HG03139 (cell line): ENCODE data around the gene LRRC43.
"Not testable (repeated sequence)": the region's sequence is repeated elsewhere in the genome, so short reads cannot be mapped to it uniquely, and the experiment has no call there.

Experiments used
- ATAC-seq: cut with Tn5 transposase; IDR thresholded peaks from one replicate; pipeline ENCODE4 v1.9.1; 2021; ENCODE audit not compliant: unreplicated experiment

The LRRC43 gene

DNA sequence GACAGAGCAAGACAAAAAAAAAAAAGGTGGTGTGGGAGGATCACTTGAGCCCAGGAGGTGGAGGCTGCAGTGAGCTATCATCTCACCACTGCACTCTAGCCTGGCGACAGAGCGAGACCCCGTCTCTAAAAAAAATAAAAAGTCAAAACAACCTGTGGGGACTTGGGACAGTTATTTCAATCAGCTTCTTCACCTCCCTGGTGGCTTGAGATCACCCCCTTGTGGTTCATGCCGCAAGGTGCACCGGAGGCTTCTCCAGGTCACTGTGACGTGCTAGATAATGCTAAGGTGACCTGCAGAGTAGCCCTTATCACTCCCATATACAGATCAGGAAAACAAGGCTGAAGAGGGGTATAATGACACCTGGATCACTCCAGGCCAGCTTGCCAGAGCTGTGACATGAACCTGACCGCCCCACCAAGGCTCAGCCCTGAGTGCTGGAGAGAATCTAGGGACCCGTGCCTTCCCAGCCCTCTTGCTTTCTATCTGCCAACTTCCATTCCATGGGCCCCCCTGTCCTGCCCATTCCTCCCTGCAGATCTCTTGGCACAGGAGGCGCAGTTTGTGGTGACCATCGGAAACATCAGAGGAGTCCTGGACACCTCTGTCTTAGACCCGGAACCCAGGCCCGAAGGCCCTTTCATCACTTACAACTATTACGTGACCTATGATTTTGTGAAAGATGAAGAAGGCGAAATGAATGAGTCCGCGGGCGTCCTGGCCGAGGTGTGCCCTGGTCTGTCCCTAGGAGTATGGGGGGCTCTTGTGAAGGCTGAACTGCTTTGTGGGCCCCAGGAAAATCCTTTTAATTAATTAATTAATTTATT, 8.1 kb downstream of the LRRC43 start:
- no peak for ATAC-seq

DNA sequence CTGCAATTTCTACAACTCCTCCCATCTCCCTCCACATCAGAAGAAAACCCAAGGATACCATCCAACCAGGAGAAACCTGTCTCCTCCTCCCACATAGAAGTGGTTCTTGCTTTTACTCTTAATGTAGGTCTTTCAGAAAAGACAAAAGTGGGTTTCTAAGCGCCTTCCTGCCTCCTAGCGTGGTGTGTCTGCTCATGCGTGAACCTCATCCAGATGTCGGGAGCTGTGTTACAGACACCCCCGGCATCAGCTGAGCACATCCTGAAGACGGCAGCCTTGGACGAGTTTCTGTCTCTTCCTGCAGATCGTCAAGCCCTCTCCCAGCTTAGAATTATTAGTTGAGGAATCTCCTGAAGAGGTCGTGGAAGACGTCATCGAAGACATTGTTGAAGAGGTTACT, 9.5 kb downstream of the LRRC43 start:
- ATAC-seq: no peak

DNA sequence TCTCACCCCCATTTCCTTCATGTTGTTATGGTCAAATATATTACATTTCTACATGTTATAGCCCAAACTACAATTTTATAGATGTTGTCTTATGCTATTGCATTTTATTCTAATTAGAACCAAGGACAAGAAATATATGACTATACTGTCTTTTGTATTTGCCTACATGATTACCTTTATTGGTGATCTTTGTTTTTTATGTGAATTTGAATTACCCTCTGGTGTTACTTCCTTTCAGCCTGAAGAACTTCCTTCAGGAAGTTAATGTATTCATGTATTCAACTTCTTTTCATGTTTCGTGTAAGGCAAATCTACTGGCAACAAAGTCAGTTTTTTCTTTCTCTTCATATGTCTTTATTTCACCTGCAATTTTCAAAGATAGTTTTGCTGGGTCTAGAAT, 11.9 kb downstream of the LRRC43 start:
- ATAC-seq: no peak

DNA sequence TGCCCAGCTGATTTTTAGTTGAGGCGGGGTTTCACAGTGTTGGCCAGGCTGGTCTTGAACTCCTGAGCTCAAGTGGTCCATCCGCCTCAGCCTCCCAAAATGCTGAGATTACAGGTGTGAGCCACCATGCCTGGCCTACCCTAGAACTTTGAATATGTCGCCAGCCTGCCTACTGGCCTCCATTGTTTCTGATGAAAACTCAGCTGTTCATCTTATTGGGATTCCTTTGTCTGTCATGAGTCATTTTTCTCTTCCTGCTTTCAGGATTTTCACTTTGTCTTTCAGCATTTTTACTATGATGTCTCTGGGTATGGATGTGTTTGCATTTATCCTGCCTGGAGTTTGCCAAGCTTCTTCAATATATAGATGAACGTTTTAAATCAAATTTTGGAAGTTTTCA, 12.5 kb downstream of the LRRC43 start:
- ATAC-seq: no peak

- ATAC-seq: no peak
Observed at GRCh38 chr12:122197612-122197966, 14.7 kb downstream of the LRRC43 start.

DNA sequence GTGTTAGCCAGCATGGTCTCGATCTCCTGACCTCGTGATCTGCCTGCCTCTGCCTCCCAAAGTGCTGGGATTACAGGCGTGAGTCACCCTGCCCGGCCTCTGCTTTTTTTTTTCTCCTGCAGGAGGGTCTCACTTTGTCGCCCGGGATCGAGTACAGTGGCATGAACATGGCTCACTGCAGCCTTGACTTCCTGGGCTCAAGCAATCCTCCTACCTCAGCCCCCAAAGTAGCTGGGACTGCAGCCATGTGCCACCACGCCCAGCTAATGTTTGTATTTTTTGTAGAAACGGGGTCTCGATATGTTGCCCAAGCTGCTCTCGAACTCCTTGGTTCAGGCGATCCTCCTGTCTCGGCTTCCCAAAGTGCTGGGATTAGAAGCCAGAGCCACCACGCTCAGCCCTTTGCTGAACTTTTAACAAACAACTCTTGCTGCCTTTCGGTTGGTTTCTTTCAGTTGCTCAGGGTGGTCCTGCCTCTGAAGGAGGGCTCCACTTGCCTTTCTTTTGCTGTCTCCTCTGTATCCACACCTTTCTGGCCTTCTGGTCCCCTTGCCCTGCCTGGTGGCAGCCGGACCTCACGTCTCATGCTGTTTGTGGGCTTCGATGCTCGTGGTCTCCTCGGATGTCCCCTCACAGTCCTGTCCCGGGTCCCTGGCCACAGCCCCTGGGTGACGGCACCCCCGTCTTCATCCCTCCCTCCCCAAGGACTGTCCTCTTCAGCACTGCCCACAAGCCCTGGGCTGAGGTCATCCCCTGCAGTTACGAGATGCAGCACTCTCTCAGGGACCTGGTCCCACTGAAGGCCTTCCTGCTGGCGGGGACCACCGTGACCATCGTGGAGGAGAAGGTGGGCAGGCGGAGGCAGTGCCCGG, 16.8 kb downstream of the LRRC43 start:
- no peak for ATAC-seq

GRCh38 chr12:122200541-122201175, 17.7 kb downstream of the LRRC43 start:
- no peak for ATAC-seq

DNA sequence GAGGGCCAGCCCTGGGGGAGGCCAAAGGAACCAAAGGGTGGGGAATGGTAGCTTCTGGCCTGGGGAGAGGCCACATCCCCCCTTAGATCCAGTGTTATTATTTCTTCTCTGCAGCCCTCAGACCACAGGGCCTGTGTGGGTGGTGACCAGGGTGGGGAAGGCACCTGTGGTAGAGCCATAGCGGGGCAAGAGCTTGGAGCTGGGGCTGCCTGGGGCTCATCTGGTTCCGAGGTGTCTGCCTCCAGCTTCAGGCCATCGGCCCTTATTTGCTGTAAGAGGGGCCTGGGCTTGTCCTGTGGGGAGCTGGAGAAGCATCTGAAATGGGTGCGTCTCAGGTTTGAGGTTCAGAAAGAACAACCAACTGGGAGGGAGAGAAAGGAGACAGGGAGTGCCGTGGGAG, 18.5 kb downstream of the LRRC43 start:
- ATAC-seq: no peak

- ATAC-seq: no peak
Observed at GRCh38 chr12:122202017-122202416, 19.1 kb downstream of the LRRC43 start.

DNA sequence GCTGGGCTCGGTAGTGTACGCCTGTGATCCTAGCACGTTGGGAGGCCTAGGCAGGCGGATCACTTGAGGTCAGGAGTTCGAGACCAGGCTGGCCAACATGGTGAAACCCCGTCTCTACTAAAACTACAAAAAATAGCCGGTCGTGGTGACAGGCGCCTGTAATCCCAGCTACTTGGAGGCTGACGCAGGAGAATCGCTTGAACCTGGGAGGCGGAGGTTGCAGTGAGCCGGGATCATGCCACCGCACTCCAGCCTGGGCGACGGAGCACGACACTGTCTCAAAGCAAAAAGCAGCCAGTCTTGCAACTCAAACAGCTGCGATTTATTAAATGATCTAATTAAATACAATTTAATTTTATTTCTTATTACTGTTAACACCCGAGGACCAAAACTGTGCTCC, 19.9 kb downstream of the LRRC43 start:
- ATAC-seq: not testable (repeated sequence)

DNA sequence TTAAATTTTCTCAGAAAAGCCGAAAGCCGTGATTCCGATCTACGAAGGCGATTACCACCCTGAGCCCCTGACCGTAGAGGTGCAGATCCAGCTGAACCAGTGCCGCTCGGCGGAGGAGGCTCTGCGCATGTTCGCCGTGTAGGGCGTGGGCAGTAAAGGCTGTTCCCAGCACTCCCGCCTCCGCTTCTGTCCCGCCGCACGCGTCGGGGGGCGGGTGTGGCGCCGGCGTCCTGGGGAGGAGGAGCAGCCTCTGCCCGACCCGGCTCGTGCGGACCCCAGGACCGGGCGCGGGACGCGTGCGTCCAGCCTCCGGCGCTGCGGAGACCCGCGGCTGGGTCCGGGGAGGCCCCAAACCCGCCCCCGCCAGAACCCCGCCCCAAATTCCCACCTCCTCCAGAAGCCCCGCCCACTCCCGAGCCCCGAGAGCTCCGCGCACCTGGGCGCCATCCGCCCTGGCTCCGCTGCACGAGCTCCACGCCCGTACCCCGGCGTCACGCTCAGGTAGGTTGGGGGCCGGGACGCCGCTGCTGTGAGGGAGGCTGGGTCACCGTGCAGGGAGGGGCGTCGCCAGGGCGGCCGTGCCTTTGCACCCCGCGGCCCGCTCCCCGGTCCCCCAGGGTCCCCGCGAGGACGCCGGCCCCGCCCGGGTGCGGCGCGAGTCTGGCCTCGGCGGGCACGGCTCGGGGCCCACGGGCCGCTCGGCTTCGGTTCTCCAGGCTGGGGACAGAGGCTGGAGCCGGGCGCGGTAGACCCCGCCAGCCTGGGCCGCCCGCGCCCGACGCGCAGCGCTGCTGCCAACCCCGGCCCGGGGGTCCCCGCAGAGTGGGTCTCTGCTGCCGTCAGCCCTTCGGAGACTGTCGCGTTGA, 20.6 kb downstream of the LRRC43 start, which contains the start of gene B3GNT4:
Gene B3GNT4, plus strand, starts transcription at position 409 of the 866 bp plus-strand sequence. CDS start 910 bp downstream, outside the sequence.
- no peak for ATAC-seq

DNA sequence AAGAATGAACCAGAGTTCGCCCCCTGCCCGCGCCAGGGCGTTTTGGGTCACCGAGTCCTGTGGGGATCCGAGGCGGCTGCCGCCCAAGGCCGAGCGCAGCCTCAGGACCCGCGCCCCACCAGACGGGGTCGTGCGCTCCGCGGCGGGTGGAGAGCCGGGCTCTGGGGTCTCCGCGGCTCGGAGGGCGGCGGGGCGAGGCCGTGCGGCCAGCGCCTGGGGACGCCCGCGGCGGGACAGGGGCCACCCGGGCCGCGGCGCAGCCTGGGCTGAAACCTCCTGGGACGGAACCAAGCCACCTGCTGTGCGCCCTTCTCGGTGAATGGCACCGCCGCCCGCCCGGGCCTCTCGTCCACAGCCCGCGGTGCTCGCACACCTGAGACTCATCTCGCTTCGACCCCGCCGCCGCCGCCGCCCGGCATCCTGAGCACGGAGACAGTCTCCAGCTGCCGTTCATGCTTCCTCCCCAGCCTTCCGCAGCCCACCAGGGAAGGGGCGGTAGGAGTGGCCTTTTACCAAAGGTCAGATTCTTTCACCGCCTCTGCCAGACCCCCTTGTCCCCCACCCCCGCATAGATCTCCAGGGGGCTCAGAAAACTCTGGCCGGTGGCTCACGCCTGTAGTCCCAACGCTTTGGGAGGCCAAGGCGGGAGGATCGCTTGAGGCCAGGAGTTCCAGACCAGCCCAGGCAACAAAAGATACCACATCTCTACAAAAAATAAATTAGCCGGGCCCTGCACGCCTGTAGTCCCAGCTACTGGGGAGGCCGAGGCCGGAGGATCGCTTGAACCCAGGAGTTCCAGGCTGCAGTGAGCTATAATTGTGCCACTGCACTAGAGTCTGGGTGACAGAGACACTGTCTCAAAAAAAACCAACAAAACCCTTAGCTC, 21.5 kb downstream of the LRRC43 start:
- no peak for ATAC-seq

DNA sequence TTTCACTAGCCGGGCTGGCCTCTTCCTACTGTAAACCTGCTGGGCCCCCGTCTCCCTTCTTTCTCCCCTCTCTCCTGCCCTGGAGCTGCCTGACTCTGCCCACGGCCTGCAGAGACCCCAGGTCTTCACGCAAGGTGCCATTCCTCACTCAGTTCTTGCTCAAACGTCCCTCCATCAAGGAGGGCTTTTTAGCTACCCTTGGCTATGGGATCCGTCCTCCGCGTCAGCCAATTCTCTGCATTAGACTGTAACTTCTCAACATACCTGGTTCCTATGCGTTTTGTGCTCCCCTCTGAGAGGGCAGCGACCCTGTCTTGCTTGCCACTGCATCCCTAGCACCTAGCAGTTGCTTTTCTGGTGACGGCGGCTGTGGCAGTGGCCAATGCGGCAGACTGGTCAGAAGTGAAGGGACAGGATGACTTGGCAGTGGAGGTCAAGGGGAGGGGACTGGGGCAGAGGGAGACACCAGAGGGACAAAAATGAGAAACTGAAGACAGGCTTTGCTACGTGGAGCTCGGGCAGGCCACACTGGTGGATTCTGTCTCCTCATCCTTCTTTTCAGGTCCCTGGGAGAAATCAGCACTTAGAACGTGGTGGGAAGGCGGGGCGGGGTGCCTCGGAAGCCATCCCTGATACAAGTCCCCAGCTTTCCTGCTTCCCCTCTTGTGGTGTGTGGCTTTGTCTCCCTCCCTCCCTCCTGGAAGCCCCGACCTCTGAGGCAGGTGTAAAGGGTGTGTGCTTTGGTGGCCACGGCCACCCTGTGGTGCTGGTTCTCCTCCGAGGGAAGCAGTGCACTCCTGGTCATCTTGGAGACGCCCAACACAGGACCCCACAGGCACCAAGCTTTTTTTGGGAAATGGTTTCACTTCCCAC, 22.4 kb downstream of the LRRC43 start:
- no peak for ATAC-seq

GRCh38 chr12:122206111-122206881, 23.4 kb downstream of the LRRC43 start:
- no peak for ATAC-seq

GRCh38 chr12:122206976-122207375, 24.1 kb downstream of the LRRC43 start:
- no peak for ATAC-seq

DNA sequence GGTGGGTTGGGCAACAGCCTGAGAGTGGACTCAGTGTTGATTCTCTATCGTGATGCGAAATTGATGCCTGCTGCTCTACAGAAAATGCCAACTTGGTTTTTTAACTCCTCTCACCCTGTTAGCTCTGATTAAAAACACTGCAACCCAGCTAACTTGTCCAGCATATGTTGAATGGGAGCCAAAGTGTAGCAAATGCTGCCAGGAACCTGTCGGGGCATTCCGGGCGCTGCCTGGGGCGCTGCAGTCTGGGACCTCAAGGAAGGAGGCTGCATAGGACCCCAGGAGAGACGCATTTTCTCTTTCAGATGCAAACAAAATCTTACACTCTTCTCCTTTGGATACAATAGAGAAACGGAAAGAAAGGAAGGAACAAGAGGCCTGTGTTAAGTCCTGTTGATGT, 24.5 kb downstream of the LRRC43 start:
- no peak for ATAC-seq

GRCh38 chr12:122208073-122208820, 25.3 kb downstream of the LRRC43 start:
- ATAC-seq: no peak
